Mesendoderm (in vitro differentiated cells): ENCODE measurements around the gene TMEM8B. TPM values are rescaled to one million over a fixed set of nuclear protein-coding genes. Genes with fewer than 3 reads are reported as not detected.

Source experiments
- DNase-seq: peaks from one replicate; pipeline ENCODE4 v3.0.0; 2013
- H2AK5ac ChIP-seq: 2 replicates; pipeline ENCODE4 v1.6.1; 2013; ENCODE audit warnings: low read length, inconsistent platforms
- H2BK120ac ChIP-seq: 2 replicates; pipeline ENCODE4 v1.6.1; 2013; ENCODE audit warnings: low read depth, mild to moderate bottlenecking, low read length, moderate library complexity, mixed read lengths
- H2BK15ac ChIP-seq: replicated peaks from 2 replicates; pipeline ENCODE4 v1.6.1; 2013; ENCODE audit warnings: low read depth, mild to moderate bottlenecking, moderate library complexity
- H2BK5ac ChIP-seq: 2 replicates; pipeline ENCODE4 v1.6.1; 2013; ENCODE audit warnings: low read length, inconsistent platforms
- H3K18ac ChIP-seq: 2 replicates; pipeline ENCODE4 v1.6.1; 2013; ENCODE audit warnings: mild to moderate bottlenecking, low read length, mixed read lengths
- H3K23ac ChIP-seq: one replicate; pipeline ENCODE4 v1.6.1; 2013; ENCODE audit warnings: low read length
- H3K27ac ChIP-seq: 2 replicates; pipeline ENCODE4 v1.5.1; 2013; ENCODE audit warnings: low read depth, mild to moderate bottlenecking, inconsistent platforms, low read length, moderate library complexity
- H3K27me3 ChIP-seq: 2 replicates; pipeline ENCODE4 v1.6.1; 2013; ENCODE audit warnings: low read length, control low read depth, mild to moderate bottlenecking, inconsistent platforms; ENCODE audit not compliant: insufficient read depth, poor library complexity
- H3K36me3 ChIP-seq: 2 replicates; pipeline ENCODE4 v1.6.1; 2013; ENCODE audit warnings: low read length, inconsistent platforms; ENCODE audit not compliant: control insufficient read depth, insufficient read depth
- H3K4ac ChIP-seq: one replicate; pipeline ENCODE4 v1.6.1; 2013; ENCODE audit warnings: low read depth, mild to moderate bottlenecking, low read length, moderate library complexity
- H3K4me1 ChIP-seq: 2 replicates; pipeline ENCODE4 v1.6.1; 2013; ENCODE audit warnings: low read depth, low read length, inconsistent platforms; ENCODE audit not compliant: control insufficient read depth
- H3K4me2 ChIP-seq: 2 replicates; pipeline ENCODE4 v1.6.1; 2013; ENCODE audit warnings: low read length
- H3K4me3 ChIP-seq: 2 replicates; pipeline ENCODE4 v1.5.1; 2013; ENCODE audit warnings: mild to moderate bottlenecking, low read length
- H3K56ac ChIP-seq: one replicate; pipeline ENCODE4 v1.6.1; 2013; ENCODE audit warnings: low read length
- H3K79me1 ChIP-seq: 2 replicates; pipeline ENCODE4 v1.6.1; 2013; ENCODE audit warnings: low read length, inconsistent platforms
- H3K79me2 ChIP-seq: 2 replicates; pipeline ENCODE4 v1.6.1; 2013; ENCODE audit warnings: mild to moderate bottlenecking, low read length; ENCODE audit not compliant: control insufficient read depth, insufficient read depth
- H3K9ac ChIP-seq: 2 replicates; pipeline ENCODE4 v1.6.1; 2013; ENCODE audit warnings: low read length, inconsistent platforms
- H4K5ac ChIP-seq: one replicate; pipeline ENCODE4 v1.6.1; 2013; ENCODE audit warnings: low read length
- H4K8ac ChIP-seq: one replicate; pipeline ENCODE4 v1.6.1; 2013; ENCODE audit warnings: low read depth, mild to moderate bottlenecking, control low read depth, low read length, moderate library complexity
- WGBS: extraction: QIAGEN DNeasy Blood & Tissue Kit; methylation state at CpG from one replicate; pipeline ENCODE4 v1.1.7; 2013; ENCODE audit warnings: low lambda C conversion rate, missing lambda C conversion rate; ENCODE audit not compliant: insufficient coverage; ENCODE audit errors: extremely low coverage; 5-methylcytosine and 5-hydroxymethylcytosine counted together
- polyA plus RNA-seq, 2 experiments: library from polyadenylated mRNA; stranded (reverse); fragments of 200-250 nt; gene quantifications; one replicate each; pipeline ENCODE4 v1.2.3, GENCODE V29; 2013

Gene TMEM8B, protein sequence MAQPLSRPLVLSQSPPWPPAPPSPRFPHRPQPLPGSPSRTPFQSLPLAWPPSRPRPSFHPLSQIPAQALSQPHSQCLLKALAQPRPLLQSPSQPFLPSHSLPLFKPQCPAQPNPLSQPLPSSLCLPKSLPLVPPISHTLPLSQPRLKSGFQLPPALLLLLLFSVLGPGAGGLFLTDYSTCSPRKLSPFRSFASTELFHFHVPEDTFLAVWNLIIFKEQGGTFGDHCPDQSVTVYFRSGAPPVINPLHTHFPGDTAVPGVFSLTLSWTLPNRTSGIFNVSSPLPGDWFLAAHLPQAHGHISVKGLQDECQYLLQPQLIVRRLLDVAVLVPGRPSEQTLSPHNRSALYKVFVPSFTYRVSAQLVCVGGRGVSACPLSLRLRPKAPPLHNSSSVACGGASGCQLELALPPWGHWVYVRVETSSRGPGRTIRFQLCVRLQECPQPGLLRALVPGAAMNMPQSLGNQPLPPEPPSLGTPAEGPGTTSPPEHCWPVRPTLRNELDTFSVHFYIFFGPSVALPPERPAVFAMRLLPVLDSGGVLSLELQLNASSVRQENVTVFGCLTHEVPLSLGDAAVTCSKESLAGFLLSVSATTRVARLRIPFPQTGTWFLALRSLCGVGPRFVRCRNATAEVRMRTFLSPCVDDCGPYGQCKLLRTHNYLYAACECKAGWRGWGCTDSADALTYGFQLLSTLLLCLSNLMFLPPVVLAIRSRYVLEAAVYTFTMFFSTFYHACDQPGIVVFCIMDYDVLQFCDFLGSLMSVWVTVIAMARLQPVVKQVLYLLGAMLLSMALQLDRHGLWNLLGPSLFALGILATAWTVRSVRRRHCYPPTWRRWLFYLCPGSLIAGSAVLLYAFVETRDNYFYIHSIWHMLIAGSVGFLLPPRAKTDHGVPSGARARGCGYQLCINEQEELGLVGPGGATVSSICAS
- polyA plus RNA-seq (2013, experiment 1 of 2) = 1.6 TPM
- polyA plus RNA-seq (2013, experiment 2 of 2) = 1.5 TPM

DNA sequence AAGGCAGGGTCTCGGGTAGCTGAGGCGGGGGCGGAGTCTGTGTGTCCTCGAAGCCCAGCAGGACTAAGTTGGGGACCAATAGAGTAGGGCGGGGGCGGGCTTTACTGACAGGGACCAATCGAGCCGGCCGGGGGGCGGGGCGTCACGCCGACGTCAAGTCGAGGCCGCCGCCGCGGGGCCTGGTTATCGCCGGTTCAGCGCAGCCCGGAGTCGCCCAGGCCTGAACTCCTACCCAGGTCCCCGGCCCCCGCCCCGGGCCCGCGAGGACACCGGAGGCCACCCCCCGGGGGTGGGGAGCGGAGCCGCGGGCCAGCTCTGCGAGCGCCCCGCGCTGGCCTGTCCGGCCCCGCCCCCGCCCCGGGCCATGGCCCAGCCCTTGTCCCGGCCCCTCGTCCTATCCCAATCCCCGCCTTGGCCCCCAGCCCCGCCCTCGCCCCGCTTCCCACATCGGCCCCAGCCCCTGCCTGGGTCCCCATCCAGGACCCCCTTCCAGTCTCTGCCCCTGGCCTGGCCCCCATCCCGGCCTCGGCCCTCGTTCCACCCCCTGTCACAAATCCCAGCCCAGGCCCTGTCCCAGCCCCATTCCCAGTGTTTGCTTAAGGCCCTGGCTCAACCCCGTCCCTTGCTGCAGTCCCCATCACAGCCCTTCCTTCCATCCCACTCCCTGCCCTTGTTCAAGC, at the start of gene TMEM8B:
TMEM8B (plus strand) TSS at position 145 of the 680 bp plus-strand sequence; CDS start at position 365, 220 bp downstream.
- no peak within 1 kb of the TSS for H4K8ac ChIP-seq
- no peaks in the 10 kb centered on the region for H3K36me3 ChIP-seq
- H3K18ac ChIP-seq = peak within 1 kb of the TSS; percentile 95
- H2BK15ac ChIP-seq = no peak within 1 kb of the TSS
- H2BK120ac ChIP-seq = no peak within 1 kb of the TSS
- no peaks in the 10 kb centered on the region for H3K79me2 ChIP-seq
- H3K27me3 ChIP-seq = no peaks in the 10 kb centered on the region
- peak within 1 kb of the TSS; percentile 95 for H3K56ac ChIP-seq
- peaks cover 6% of the 10 kb centered on the region for H3K4me1 ChIP-seq
- no peak within 1 kb of the TSS for H2AK5ac ChIP-seq
- DNase-seq = peak; percentile 96
- H4K5ac ChIP-seq = no peak within 1 kb of the TSS
- peak within 1 kb of the TSS; percentile 98 for H3K4me2 ChIP-seq
- peak within 1 kb of the TSS; percentile 15 for H3K23ac ChIP-seq
- WGBS = no CpG with 5 or more reads among the region's 53 CpGs
- H3K4me3 ChIP-seq = peak within 1 kb of the TSS; percentile 70
- H3K4ac ChIP-seq = peak within 1 kb of the TSS; percentile 18
- no peak within 1 kb of the TSS for H2BK5ac ChIP-seq
- H3K27ac ChIP-seq = no peak within 1 kb of the TSS
- no peaks in the 10 kb centered on the region for H3K79me1 ChIP-seq
- peak within 1 kb of the TSS; percentile 92 for H3K9ac ChIP-seq

DNA sequence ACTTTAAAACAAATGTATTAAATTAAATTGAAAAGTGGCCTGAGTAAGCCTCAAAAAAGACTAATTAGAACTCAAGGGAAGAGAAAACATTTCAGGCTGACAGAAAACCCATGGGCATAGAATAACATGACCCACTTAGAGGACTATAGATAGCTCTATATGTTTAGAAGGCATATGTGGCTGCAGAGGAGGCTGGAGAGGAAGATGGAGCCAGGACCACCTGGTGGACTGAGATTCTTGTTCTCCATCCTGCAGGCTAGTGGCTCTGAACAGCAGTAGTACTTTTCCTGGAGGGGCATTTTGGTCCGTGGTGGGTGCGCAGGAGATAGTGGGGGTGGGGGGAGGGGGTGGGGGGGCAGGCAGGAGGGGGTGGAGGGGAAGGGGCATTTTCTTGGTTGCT, 48.0 kb upstream of the TMEM8B start:
- no peaks in the 10 kb centered on the region for H3K36me3 ChIP-seq
- no peak overlapping the region for H3K9ac ChIP-seq
- H2BK5ac ChIP-seq = no peak overlapping the region
- H2BK15ac ChIP-seq = no peak overlapping the region
- H3K4me1 ChIP-seq = no peaks in the 10 kb centered on the region
- no peak overlapping the region for H2AK5ac ChIP-seq
- no CpG with 5 or more reads among the region's 2 CpGs for WGBS
- H2BK120ac ChIP-seq = no peak overlapping the region
- H4K5ac ChIP-seq = no peak overlapping the region
- DNase-seq = no peak
- H3K23ac ChIP-seq = no peak overlapping the region
- no peak overlapping the region for H3K18ac ChIP-seq
- H3K79me2 ChIP-seq = no peaks in the 10 kb centered on the region
- no peak overlapping the region for H3K4me3 ChIP-seq
- no peak overlapping the region for H4K8ac ChIP-seq
- no peak overlapping the region for H3K4me2 ChIP-seq
- no peaks in the 10 kb centered on the region for H3K79me1 ChIP-seq
- H3K27ac ChIP-seq = no peak overlapping the region
- no peaks in the 10 kb centered on the region for H3K27me3 ChIP-seq
- no peak overlapping the region for H3K4ac ChIP-seq
- no peak overlapping the region for H3K56ac ChIP-seq

DNA sequence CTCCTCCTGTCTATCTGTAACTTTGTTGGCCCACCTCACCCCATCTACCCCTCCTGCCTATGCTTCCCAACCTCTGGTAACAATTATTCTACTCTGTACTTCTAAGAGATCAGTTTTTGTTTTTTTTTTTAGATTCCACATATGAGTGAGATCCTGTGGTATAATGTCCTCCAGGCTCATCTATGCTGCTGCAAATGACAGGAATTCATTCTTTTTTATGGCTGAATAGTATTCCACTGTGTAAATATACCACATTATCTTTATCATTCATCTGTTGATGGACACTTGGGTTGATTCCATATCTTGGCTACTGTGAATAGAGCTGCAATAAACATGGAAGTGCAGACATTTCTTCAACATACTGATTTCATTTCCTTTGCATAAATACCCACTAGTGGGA, 45.6 kb upstream of the TMEM8B start:
- no peak overlapping the region for H3K23ac ChIP-seq
- no peak for DNase-seq
- H3K79me2 ChIP-seq = no peaks in the 10 kb centered on the region
- no peak overlapping the region for H3K56ac ChIP-seq
- H3K4me2 ChIP-seq = no peak overlapping the region
- no peak overlapping the region for H4K8ac ChIP-seq
- no peak overlapping the region for H3K9ac ChIP-seq
- H3K36me3 ChIP-seq = no peaks in the 10 kb centered on the region
- no peak overlapping the region for H2BK5ac ChIP-seq
- H3K4me1 ChIP-seq = no peaks in the 10 kb centered on the region
- no peak overlapping the region for H2AK5ac ChIP-seq
- H3K4ac ChIP-seq = no peak overlapping the region
- no peaks in the 10 kb centered on the region for H3K79me1 ChIP-seq
- no peak overlapping the region for H2BK15ac ChIP-seq
- no peak overlapping the region for H3K18ac ChIP-seq
- no peaks in the 10 kb centered on the region for H3K27me3 ChIP-seq
- no peak overlapping the region for H4K5ac ChIP-seq
- H2BK120ac ChIP-seq = no peak overlapping the region
- no peak overlapping the region for H3K27ac ChIP-seq
- no peak overlapping the region for H3K4me3 ChIP-seq

DNA sequence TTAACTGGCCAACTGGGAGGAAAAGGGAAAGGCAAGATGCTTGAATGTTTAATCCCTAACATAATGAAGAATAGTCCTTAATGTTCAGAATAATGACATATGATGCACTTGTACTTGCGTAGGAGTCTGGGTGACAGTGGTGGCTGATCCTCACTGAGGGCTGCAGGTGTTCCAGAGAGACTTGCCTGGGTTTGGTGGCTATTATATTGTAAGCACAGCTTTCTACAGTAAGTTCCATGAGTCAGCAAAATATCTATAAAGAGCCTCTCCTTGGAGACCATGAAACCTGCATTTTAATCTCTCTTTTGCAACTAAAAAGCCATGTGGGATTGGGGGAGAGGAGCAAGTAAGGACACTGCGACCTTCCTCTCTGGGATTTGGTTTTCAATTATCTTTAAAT, 39.5 kb upstream of the TMEM8B start:
- H3K27ac ChIP-seq = no peak overlapping the region
- DNase-seq = no peak
- H2BK120ac ChIP-seq = no peak overlapping the region
- H3K79me2 ChIP-seq = peaks cover 3% of the 10 kb centered on the region
- no peak overlapping the region for H3K4ac ChIP-seq
- peaks cover 5% of the 10 kb centered on the region for H3K79me1 ChIP-seq
- no peak overlapping the region for H3K56ac ChIP-seq
- H3K4me1 ChIP-seq = peaks cover 2% of the 10 kb centered on the region
- H4K5ac ChIP-seq = no peak overlapping the region
- H3K23ac ChIP-seq = no peak overlapping the region
- H2BK15ac ChIP-seq = no peak overlapping the region
- H2AK5ac ChIP-seq = no peak overlapping the region
- H3K18ac ChIP-seq = no peak overlapping the region
- no peak overlapping the region for H3K4me2 ChIP-seq
- no peak overlapping the region for H3K4me3 ChIP-seq
- H3K36me3 ChIP-seq = no peaks in the 10 kb centered on the region
- no CpG with 5 or more reads among the region's 2 CpGs for WGBS
- H3K9ac ChIP-seq = no peak overlapping the region
- H3K27me3 ChIP-seq = no peaks in the 10 kb centered on the region
- no peak overlapping the region for H4K8ac ChIP-seq
- no peak overlapping the region for H2BK5ac ChIP-seq

DNA sequence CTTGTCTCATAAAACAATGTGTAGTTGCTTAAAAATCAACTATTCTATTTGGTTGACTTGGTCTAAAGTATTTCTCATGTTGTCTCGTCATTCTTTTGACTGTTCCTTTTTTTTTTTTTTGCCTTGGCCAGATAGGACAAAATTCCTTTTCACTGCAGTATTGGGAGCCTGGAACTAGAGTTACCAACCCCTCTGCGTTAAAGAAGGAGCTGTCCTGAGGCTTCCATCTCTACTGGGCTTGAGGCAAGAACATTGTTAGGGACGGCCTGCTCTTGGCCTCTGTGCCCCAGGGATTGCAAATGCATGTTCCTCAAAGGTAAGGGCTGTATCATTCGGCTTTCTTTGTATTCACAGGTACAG, 39.0 kb upstream of the TMEM8B start:
- no peak overlapping the region for H3K18ac ChIP-seq
- H3K27me3 ChIP-seq = no peaks in the 10 kb centered on the region
- H3K4me3 ChIP-seq = no peak overlapping the region
- peaks cover 2% of the 10 kb centered on the region for H3K4me1 ChIP-seq
- H3K79me2 ChIP-seq = peaks cover 3% of the 10 kb centered on the region
- peaks cover 5% of the 10 kb centered on the region for H3K79me1 ChIP-seq
- H3K9ac ChIP-seq = no peak overlapping the region
- H3K36me3 ChIP-seq = no peaks in the 10 kb centered on the region
- H2BK5ac ChIP-seq = no peak overlapping the region
- H2AK5ac ChIP-seq = no peak overlapping the region
- H3K4me2 ChIP-seq = no peak overlapping the region
- H3K23ac ChIP-seq = no peak overlapping the region
- no peak overlapping the region for H2BK15ac ChIP-seq
- H3K56ac ChIP-seq = no peak overlapping the region
- H4K8ac ChIP-seq = no peak overlapping the region
- no peak for DNase-seq
- no peak overlapping the region for H3K4ac ChIP-seq
- H3K27ac ChIP-seq = no peak overlapping the region
- no peak overlapping the region for H4K5ac ChIP-seq
- WGBS = no CpG with 5 or more reads among the region's 4 CpGs
- no peak overlapping the region for H2BK120ac ChIP-seq
